Parathyroid adenoma (tissue), 2 donors: ENCODE data around the gene PRKCA.
"Not testable (repeated sequence)": the region's sequence is repeated elsewhere in the genome, so short reads cannot be mapped to it uniquely, and the experiment has no call there.

Source experiments
- H2AFZ ChIP-seq: fragments of 300-600 bp; sonication (generic); one replicate; pipeline ENCODE4 v1.7.0; 2017; ENCODE audit warnings: antibody characterized with exemption, mild to moderate bottlenecking
- H3K27ac ChIP-seq: fragments of 300-600 bp; sonication (generic); one replicate; pipeline ENCODE4 v1.7.0; 2017
- H3K27me3 ChIP-seq: fragments of 300-600 bp; sonication (generic); one replicate; pipeline ENCODE4 v1.7.0; 2017; ENCODE audit warnings: low read length; ENCODE audit not compliant: control insufficient read depth, insufficient read depth
- H3K36me3 ChIP-seq: fragments of 300-600 bp; sonication (generic); one replicate; pipeline ENCODE4 v1.7.0; 2017; ENCODE audit warnings: low read length; ENCODE audit not compliant: control insufficient read depth, insufficient read depth
- H3K4me1 ChIP-seq: fragments of 300-600 bp; sonication (generic); one replicate; pipeline ENCODE4 v1.7.0; 2017; ENCODE audit warnings: control low read depth
- H3K4me2 ChIP-seq: fragments of 300-600 bp; sonication (generic); one replicate; pipeline ENCODE4 v1.7.0; 2017; ENCODE audit warnings: low read length
- H3K4me3 ChIP-seq: fragments of 300-600 bp; sonication (generic); one replicate; pipeline ENCODE4 v1.7.0; 2017; ENCODE audit warnings: low read depth, low read length
- H3K79me2 ChIP-seq: fragments of 300-600 bp; sonication (generic); one replicate; pipeline ENCODE4 v1.7.0; 2017; ENCODE audit warnings: control low read depth
- H3K9ac ChIP-seq: fragments of 300-600 bp; sonication (generic); one replicate; pipeline ENCODE4 v1.7.0; 2017; ENCODE audit warnings: mild to moderate bottlenecking
- H3K9me3 ChIP-seq: fragments of 300-600 bp; sonication (generic); one replicate; pipeline ENCODE4 v1.7.0; 2017; ENCODE audit warnings: low read length; ENCODE audit not compliant: control insufficient read depth
- CTCF ChIP-seq: fragments of 300-600 bp; sonication (generic); IDR thresholded peaks from one replicate; pipeline ENCODE4 v1.7.0; 2017; ENCODE audit warnings: antibody characterized with exemption, mild to moderate bottlenecking
- donor health status: primary hyperparathyroidism.

PRKCA gene

GRCh38 chr17:66319226-66319625 is 16.8 kb downstream of the PRKCA start:
- no peak overlapping the region for H3K9ac ChIP-seq

GRCh38 chr17:66322764-66323163 is 20.4 kb downstream of the PRKCA start:
- no peak for TF ChIP-seq CTCF

More at GRCh38 chr17:66319226-66319625, 16.8 kb downstream of the PRKCA start:
- Histone ChIP-seq H3K9me3 (no peaks in the 10 kb centered on the region), H3K4me2 (no peak overlapping the region), H3K4me1 (no peaks in the 10 kb centered on the region), H3K27ac (no peak overlapping the region), H3K79me2 (no peaks in the 10 kb centered on the region), H3K36me3 (no peaks in the 10 kb centered on the region), H2AFZ (no peak overlapping the region), H3K4me3 (no peak overlapping the region), H3K27me3 (no peaks in the 10 kb centered on the region)
- TF ChIP-seq CTCF = no peak

GRCh38 chr17:66324381-66325004 is 22.1 kb downstream of the PRKCA start:
- not testable (repeated sequence) for H3K27ac ChIP-seq, H3K27me3 ChIP-seq, H3K4me3 ChIP-seq, H3K4me1 ChIP-seq, H3K4me2 ChIP-seq, H3K9me3 ChIP-seq, H2AFZ ChIP-seq, H3K36me3 ChIP-seq, H3K9ac ChIP-seq, H3K79me2 ChIP-seq

More at GRCh38 chr17:66322764-66323163, 20.4 kb downstream of the PRKCA start:
- no peak overlapping the region for H2AFZ ChIP-seq
- no peak overlapping the region for H3K9ac ChIP-seq
- no peaks in the 10 kb centered on the region for H3K4me1 ChIP-seq
- H3K4me2 ChIP-seq = no peak overlapping the region
- H3K9me3 ChIP-seq = no peaks in the 10 kb centered on the region
- H3K79me2 ChIP-seq = no peaks in the 10 kb centered on the region
- no peak overlapping the region for H3K4me3 ChIP-seq
- H3K36me3 ChIP-seq = no peaks in the 10 kb centered on the region
- no peak overlapping the region for H3K27ac ChIP-seq
- no peaks in the 10 kb centered on the region for H3K27me3 ChIP-seq

DNA sequence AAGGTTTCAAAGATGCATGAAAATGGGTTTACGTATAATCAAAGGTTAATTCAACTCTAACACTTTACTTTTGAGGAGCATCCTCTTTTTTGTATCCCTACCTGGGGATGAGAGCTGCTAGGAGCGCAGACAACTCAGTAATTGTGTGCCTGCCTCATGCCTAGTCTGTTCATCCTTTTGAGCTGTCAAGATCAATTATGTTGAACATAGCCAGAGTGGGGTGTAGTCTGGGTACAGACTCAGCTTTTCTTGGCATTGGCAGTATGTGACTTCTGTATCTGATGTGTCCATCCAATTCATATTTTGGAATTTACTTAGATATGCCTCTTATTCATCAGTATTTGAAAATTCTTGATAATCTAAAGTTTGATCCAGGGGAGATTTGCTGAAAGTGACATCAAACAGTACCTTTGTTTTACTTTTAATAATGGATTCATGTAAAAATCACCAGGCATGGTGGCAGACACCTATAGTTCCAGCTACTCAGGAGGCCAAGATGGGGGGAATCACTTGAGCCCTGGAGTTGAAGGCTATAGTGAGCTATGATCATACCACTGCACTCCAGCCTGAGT is 24.1 kb downstream of the PRKCA start:
- H3K9me3 ChIP-seq = no peaks in the 10 kb centered on the region
- H3K9ac ChIP-seq = no peak overlapping the region
- TF ChIP-seq CTCF = no peak
- H3K27ac ChIP-seq = no peak overlapping the region
- H3K36me3 ChIP-seq = no peaks in the 10 kb centered on the region
- H3K4me2 ChIP-seq = no peak overlapping the region
- no peaks in the 10 kb centered on the region for H3K27me3 ChIP-seq
- no peaks in the 10 kb centered on the region for H3K79me2 ChIP-seq
- H3K4me1 ChIP-seq = no peaks in the 10 kb centered on the region
- no peak overlapping the region for H3K4me3 ChIP-seq
- H2AFZ ChIP-seq = no peak overlapping the region

DNA sequence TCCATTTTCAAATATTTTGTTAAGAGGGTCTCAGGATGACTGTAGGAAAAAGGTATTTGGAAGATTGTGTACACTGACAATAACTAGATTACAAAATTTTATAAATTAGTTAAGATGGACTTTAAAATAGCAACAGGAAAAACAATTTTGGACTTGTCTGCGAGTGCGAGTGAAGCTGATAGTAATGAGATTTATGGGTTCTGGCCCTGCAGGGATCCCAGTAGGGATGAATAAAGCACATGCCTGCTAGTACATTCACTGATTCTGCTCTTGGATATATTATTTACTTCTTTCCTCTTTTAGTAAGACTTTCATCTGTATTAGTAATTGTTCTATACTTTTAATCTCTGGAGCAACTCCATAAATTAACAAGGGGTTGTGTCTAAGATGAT is 28.2 kb downstream of the PRKCA start:
- Histone ChIP-seq H3K4me2 (no peak overlapping the region), H3K4me1 (no peaks in the 10 kb centered on the region), H3K9ac (no peak overlapping the region), H3K27me3 (no peaks in the 10 kb centered on the region), H3K36me3 (no peaks in the 10 kb centered on the region), H3K4me3 (no peak overlapping the region), H3K27ac (no peak overlapping the region), H3K79me2 (no peaks in the 10 kb centered on the region), H2AFZ (no peak overlapping the region), H3K9me3 (no peaks in the 10 kb centered on the region)
- TF ChIP-seq CTCF = no peak
